ENCODE data around the gene WDR82.

- TF ChIP-seq EP300 (IDR thresholded peaks at IDR 0.05; ENCODE audit: low read depth) (no peak), POLR2A (IDR thresholded peaks at IDR 0.05) (no peak)
- TF ChIP-seq, protein P1, sequence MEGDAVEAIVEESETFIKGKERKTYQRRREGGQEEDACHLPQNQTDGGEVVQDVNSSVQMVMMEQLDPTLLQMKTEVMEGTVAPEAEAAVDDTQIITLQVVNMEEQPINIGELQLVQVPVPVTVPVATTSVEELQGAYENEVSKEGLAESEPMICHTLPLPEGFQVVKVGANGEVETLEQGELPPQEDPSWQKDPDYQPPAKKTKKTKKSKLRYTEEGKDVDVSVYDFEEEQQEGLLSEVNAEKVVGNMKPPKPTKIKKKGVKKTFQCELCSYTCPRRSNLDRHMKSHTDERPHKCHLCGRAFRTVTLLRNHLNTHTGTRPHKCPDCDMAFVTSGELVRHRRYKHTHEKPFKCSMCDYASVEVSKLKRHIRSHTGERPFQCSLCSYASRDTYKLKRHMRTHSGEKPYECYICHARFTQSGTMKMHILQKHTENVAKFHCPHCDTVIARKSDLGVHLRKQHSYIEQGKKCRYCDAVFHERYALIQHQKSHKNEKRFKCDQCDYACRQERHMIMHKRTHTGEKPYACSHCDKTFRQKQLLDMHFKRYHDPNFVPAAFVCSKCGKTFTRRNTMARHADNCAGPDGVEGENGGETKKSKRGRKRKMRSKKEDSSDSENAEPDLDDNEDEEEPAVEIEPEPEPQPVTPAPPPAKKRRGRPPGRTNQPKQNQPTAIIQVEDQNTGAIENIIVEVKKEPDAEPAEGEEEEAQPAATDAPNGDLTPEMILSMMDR (IDR thresholded peaks at IDR 0.05): no peak
These were observed 13.1 kb downstream of the WDR82 start for GRCh38 chr3:52265387-52265786.
